Panc1 (cell line): ENCODE results near the gene CCS. TPM values are rescaled to one million over a fixed set of nuclear protein-coding genes. Genes with fewer than 3 reads are reported as not detected.

Experiments used
- ATAC-seq: fragments of 200-7000 bp; cut with Tn5 transposase; 2 replicates; pipeline ENCODE4 v1.9.1; 2020; ENCODE audit warnings: mild to moderate bottlenecking, moderate library complexity
- BruUV-seq: library from RNA; stranded (reverse); fragments of 400-500 nt; replicated peaks from 2 replicates; lab custom pipeline; 2021; lab: Mats Ljungman, UMichigan
- CTCF ChIA-PET: fragments of 300-600 bp; sonication (Branson Sonifier 250); formaldehyde crosslinking; loops from one replicate; lab custom pipeline; 2022; ENCODE audit warnings: antibody characterized with exemption; lab: Charles Lee
- POLR2A ChIA-PET: fragments of 300-600 bp; sonication (Branson Sonifier 250); formaldehyde crosslinking; loops from one replicate; lab custom pipeline; 2022; ENCODE audit warnings: antibody characterized with exemption; lab: Charles Lee
- DNase-seq: peaks from one replicate; pipeline ENCODE4 v3.0.0-alpha.2; 2010; ENCODE audit warnings: low read depth, low spot score
- H3K27ac ChIP-seq: 2 replicates; pipeline ENCODE4 v1.5.1; 2011; ENCODE audit warnings: mild to moderate bottlenecking, low read length, inconsistent platforms
- H3K27me3 ChIP-seq: fragments of 200-500 bp; sonication (Bioruptor generic); 2 replicates; pipeline ENCODE4 v1.6.0; 2014; ENCODE audit warnings: low read length, inconsistent platforms; ENCODE audit not compliant: control insufficient read depth, insufficient read depth
- H3K36me3 ChIP-seq: fragments of 200-500 bp; sonication (Bioruptor generic); 2 replicates; pipeline ENCODE4 v1.5.1; 2014; ENCODE audit warnings: inconsistent platforms, mild to moderate bottlenecking, low read length, moderate library complexity; ENCODE audit not compliant: control insufficient read depth, insufficient read depth
- H3K4me1 ChIP-seq: 2 replicates; pipeline ENCODE4 v1.5.1; 2011; ENCODE audit warnings: inconsistent platforms, mild to moderate bottlenecking, low read length, moderate library complexity; ENCODE audit not compliant: control insufficient read depth, insufficient read depth
- H3K4me3 ChIP-seq, 2 experiments: 2 replicates each; pipeline ENCODE4 v1.5.1; 2011 to 2012; ENCODE audit warnings: low read depth in 2 of 2, low read length in 2 of 2, mild to moderate bottlenecking in 2 of 2, inconsistent platforms in 1 of 2, moderate library complexity in 1 of 2
- H3K9me3 ChIP-seq: fragments of 200-500 bp; sonication (Bioruptor generic); 2 replicates; pipeline ENCODE4 v1.5.1; 2014; ENCODE audit warnings: low read depth, mild to moderate bottlenecking, inconsistent platforms, low read length, moderate library complexity; ENCODE audit not compliant: control insufficient read depth, insufficient read depth
- POLR2AphosphoS5 ChIP-seq: IDR thresholded peaks from 2 replicates; pipeline ENCODE4 v1.6.1; 2012; ENCODE audit warnings: mild to moderate bottlenecking, low read depth, low read length, moderate library complexity
- SIN3A ChIP-seq: IDR thresholded peaks from 2 replicates; pipeline ENCODE4 v1.6.1; 2012; ENCODE audit warnings: low read depth, mild to moderate bottlenecking, low read length, moderate library complexity, borderline replicate concordance; ENCODE audit not compliant: insufficient read depth
- TCF7L2 ChIP-seq: IDR thresholded peaks from 2 replicates; pipeline ENCODE4 v1.6.1; 2011; ENCODE audit warnings: mild to moderate bottlenecking, low read depth, low read length, inconsistent platforms
- in situ Hi-C: cut with HindIII; loops from 2 replicates; pipeline ENCODE4 v1.10.0; 2016; ENCODE audit warnings: low sequenced_read_pairs, low pct_unique_long_range_greater_than_20kb
- intact Hi-C: fragments of 100-400 bp; cut with micrococcal nuclease; formaldehyde crosslinking; loops from one replicate; pipeline ENCODE4 v1.10.0; 2022; ENCODE audit not compliant: unreplicated experiment
- total RNA-seq: library from RNA; stranded (reverse); gene quantifications from one replicate; pipeline ENCODE4 v1.2.1, GENCODE V29; 2021; ENCODE audit not compliant: unreplicated experiment
- TF ChIP-seq, protein P1 (sequence below), 2 experiments: IDR thresholded peaks; 2 replicates each; pipeline ENCODE4 v1.6.1; 2011 to 2012; ENCODE audit warnings: low read depth in 2 of 2, control low read depth in 1 of 2, low read length in 1 of 2, mild to moderate bottlenecking in 1 of 2, moderate library complexity in 1 of 2; ENCODE audit not compliant: insufficient read depth in 1 of 2
- TF ChIP-seq, protein P2 (sequence below): fragments of 450-650 bp; IDR thresholded peaks from 2 replicates; pipeline ENCODE4 v1.5.1; 2017; ENCODE audit warnings: mild to moderate bottlenecking

CCS gene
- total RNA-seq, 1 experiment from 2014 or later: 55.3 TPM

DNA sequence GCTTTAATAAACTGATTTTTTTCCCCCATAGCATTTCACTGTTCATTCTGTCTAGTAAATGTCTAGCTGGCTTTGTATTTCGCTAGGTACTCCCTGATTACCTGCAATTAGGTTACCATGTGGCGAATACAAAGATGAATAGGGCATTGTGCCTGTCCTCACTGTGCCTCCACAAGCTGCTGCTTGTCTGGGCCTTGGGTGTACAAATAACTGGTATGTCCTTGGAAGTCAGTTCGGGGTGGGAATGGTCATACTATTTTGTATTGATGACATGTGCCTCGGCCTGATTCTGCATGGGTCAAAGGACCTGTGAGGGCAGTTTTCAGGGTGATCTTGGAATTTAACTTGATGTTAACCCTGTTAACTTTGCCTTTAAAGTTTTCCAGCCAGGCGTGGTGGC, 56.9 kb downstream of the CCS start:
- ATAC-seq (no peak), DNase-seq (no peak)
- in situ Hi-C loops: no loop called here
- Histone ChIP-seq H3K4me3 (no peak overlapping the region), H3K9me3 (no peaks in the 10 kb centered on the region), H3K27me3 (no peaks in the 10 kb centered on the region), H3K4me1 (peaks cover 4% of the 10 kb centered on the region), H3K27ac (no peak overlapping the region), H3K36me3 (peaks cover 32% of the 10 kb centered on the region)
- intact Hi-C loops: no loop called here
- BruUV-seq: no TSS peak
- POLR2A ChIA-PET: no interaction called here
- TF ChIP-seq POLR2AphosphoS5 (no peak), TCF7L2 (no peak), SIN3A (no peak)
- TF ChIP-seq, protein P1, sequence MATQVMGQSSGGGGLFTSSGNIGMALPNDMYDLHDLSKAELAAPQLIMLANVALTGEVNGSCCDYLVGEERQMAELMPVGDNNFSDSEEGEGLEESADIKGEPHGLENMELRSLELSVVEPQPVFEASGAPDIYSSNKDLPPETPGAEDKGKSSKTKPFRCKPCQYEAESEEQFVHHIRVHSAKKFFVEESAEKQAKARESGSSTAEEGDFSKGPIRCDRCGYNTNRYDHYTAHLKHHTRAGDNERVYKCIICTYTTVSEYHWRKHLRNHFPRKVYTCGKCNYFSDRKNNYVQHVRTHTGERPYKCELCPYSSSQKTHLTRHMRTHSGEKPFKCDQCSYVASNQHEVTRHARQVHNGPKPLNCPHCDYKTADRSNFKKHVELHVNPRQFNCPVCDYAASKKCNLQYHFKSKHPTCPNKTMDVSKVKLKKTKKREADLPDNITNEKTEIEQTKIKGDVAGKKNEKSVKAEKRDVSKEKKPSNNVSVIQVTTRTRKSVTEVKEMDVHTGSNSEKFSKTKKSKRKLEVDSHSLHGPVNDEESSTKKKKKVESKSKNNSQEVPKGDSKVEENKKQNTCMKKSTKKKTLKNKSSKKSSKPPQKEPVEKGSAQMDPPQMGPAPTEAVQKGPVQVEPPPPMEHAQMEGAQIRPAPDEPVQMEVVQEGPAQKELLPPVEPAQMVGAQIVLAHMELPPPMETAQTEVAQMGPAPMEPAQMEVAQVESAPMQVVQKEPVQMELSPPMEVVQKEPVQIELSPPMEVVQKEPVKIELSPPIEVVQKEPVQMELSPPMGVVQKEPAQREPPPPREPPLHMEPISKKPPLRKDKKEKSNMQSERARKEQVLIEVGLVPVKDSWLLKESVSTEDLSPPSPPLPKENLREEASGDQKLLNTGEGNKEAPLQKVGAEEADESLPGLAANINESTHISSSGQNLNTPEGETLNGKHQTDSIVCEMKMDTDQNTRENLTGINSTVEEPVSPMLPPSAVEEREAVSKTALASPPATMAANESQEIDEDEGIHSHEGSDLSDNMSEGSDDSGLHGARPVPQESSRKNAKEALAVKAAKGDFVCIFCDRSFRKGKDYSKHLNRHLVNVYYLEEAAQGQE (IDR thresholded peaks at IDR 0.05; ENCODE audit: insufficient read depth in 1 of 2, low read depth in 2 of 2, low read length in 1 of 2): no peak
- TF ChIP-seq, protein P2, sequence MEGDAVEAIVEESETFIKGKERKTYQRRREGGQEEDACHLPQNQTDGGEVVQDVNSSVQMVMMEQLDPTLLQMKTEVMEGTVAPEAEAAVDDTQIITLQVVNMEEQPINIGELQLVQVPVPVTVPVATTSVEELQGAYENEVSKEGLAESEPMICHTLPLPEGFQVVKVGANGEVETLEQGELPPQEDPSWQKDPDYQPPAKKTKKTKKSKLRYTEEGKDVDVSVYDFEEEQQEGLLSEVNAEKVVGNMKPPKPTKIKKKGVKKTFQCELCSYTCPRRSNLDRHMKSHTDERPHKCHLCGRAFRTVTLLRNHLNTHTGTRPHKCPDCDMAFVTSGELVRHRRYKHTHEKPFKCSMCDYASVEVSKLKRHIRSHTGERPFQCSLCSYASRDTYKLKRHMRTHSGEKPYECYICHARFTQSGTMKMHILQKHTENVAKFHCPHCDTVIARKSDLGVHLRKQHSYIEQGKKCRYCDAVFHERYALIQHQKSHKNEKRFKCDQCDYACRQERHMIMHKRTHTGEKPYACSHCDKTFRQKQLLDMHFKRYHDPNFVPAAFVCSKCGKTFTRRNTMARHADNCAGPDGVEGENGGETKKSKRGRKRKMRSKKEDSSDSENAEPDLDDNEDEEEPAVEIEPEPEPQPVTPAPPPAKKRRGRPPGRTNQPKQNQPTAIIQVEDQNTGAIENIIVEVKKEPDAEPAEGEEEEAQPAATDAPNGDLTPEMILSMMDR: no peak
- CTCF ChIA-PET: no interaction called here

DNA sequence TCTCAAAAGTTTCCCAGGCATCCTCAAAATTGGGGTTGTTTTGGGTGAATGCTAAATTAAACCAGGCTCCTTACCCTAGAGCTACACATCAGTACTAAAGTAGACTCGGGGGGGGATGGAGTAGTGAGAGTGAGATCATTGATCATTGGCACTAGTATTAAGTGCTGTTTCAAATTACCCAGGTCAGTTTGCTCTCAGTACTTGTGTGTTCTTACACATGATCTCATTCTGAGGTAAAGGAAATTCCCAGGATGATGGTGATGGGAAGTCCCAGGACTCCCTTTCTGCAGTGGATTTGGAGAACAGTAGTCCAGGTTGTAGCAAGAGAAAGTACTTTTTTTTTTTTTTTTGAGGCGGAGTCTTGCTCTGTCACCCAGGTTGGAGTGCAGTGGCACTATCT, 58.0 kb downstream of the CCS start:
- Histone ChIP-seq H3K36me3 (peaks cover 23% of the 10 kb centered on the region), H3K4me1 (no peaks in the 10 kb centered on the region), H3K27ac (no peak overlapping the region), H3K27me3 (no peaks in the 10 kb centered on the region), H3K4me3 (no peak overlapping the region), H3K9me3 (no peaks in the 10 kb centered on the region)
- intact Hi-C loops: no loop called here
- TF ChIP-seq, protein P2: no peak
- peak; percentile 47; the same call in 1 of the 2 replicates for TF ChIP-seq POLR2AphosphoS5
- in situ Hi-C loops: no loop called here
- no TSS peak for BruUV-seq
- ChIA-PET POLR2A (no interaction called here), CTCF (no interaction called here)
- peak; percentile 33 for ATAC-seq
- no peak for DNase-seq
